ENCODE results near the gene SREK1IP1. TPM values are rescaled to one million over a fixed set of nuclear protein-coding genes. Genes with fewer than 3 reads are reported as not detected.

The SREK1IP1 gene
- total and polyA plus RNA-seq, 9 of the 15 experiments (the other 6 are each of a cell fraction or from before 2014, with no cell fraction given): 6.9 to 45.2 (median 21.7) TPM

GRCh38 chr5:64671678-64672077 is 96.8 kb downstream of the SREK1IP1 start:
- Histone ChIP-seq H3K4me2 (ENCODE audit: insufficient read depth, low read length) (no peak overlapping the region), H3K9ac (ENCODE audit: insufficient read depth in 1 of 2, low read depth in 2 of 2, low read length in 2 of 2) (no peak overlapping the region), H4K20me1 (replicated peaks; ENCODE audit: control insufficient read depth, insufficient read depth, low read length) (no peaks in the 10 kb centered on the region), H2AFZ (ENCODE audit: low read depth, low read length) (no peak overlapping the region), H3K9me3 (replicated peaks; ENCODE audit: control insufficient read depth, insufficient read depth, low read depth, low read length) (no peaks in the 10 kb centered on the region), H3K27me3 (ENCODE audit: control insufficient read depth in 2 of 2, insufficient read depth in 2 of 2, low read length in 2 of 2) (0 out of 5 replicates have a peak, but pooled peaks cover 0 to 3% of the 10 kb centered on the region in 2 experiments), H3K4me3 (no peak overlapping the region), H3K36me3 (ENCODE audit: control insufficient read depth, insufficient read depth, low read length) (no peaks in the 10 kb centered on the region), H3K4me1 (replicated peaks in 1 of 2; ENCODE audit: control insufficient read depth in 2 of 2, insufficient read depth in 2 of 2, low read length in 2 of 2) (no peaks in the 10 kb centered on the region), H3K27ac (ENCODE audit: extremely low read depth, low read depth, low read length) (no peak overlapping the region), H3K79me2 (ENCODE audit: control insufficient read depth, insufficient read depth, low read length) (no peaks in the 10 kb centered on the region), H3K9me1 (ENCODE audit: control insufficient read depth, insufficient read depth, low read length) (no peaks in the 10 kb centered on the region)
- DNase-seq (ENCODE audit: extremely low read depth in 1 of 4, low spot score in 3 of 4): no peak
- WGBS (ENCODE audit: insufficient coverage, low coverage, missing lambda C conversion rate): 0% methylated on average over 3 of the region's 3 CpGs
- in situ Hi-C loops (cut with MboI): no loop called here
- POLR2A ChIA-PET: no interaction called here
- intact Hi-C loops (cut with micrococcal nuclease): no loop called here
- no peak for ATAC-seq
- no peak for FAIRE-seq
- CTCF ChIA-PET (ENCODE audit: low intra/inter-chr PET ratio): no interaction called here
- no TSS peak for BruUV-seq (replicated peaks)
- TF ChIP-seq RERE (CRISPR knock-in tag; IDR thresholded peaks at IDR 0.05; ENCODE audit: borderline replicate concordance): no peak
- TF ChIP-seq PHF8 (IDR thresholded peaks at IDR 0.05; ENCODE audit: borderline replicate concordance, low read length): no peak
- no peak for TF ChIP-seq PTRF (tag; IDR thresholded peaks at IDR 0.05)
- TF ChIP-seq ARHGAP35 (IDR thresholded peaks at IDR 0.05; ENCODE audit: partially characterized antibody): no peak
- TF ChIP-seq SRSF3 (IDR thresholded peaks at IDR 0.05; ENCODE audit: insufficient read depth, low read length): no peak
- TF ChIP-seq ZNF551 (CRISPR knock-in tag; IDR thresholded peaks at IDR 0.05): no peak
- TF ChIP-seq RB1 (IDR thresholded peaks at IDR 0.05; ENCODE audit: low read depth): no peak
- TF ChIP-seq FIP1L1 (IDR thresholded peaks at IDR 0.05; ENCODE audit: low read depth, low read length, poor library complexity, severe bottlenecking): no peak
- TF ChIP-seq PRPF4 (IDR thresholded peaks at IDR 0.05; ENCODE audit: insufficient read depth, low read depth, low read length, poor library complexity, severe bottlenecking): no peak
- no peak for TF ChIP-seq ZNF436 (CRISPR knock-in tag; IDR thresholded peaks at IDR 0.05)
- no peak for TF ChIP-seq ZBTB12 (CRISPR knock-in tag; IDR thresholded peaks at IDR 0.05)
- no peak for TF ChIP-seq CREB3 (tag; conservative IDR thresholded peaks at IDR 0.05; ENCODE audit: low read depth)
- no peak for TF ChIP-seq GABPB1 (CRISPR knock-in tag; IDR thresholded peaks at IDR 0.05)
- TF ChIP-seq SRF (CRISPR knock-in tag; IDR thresholded peaks at IDR 0.05): no peak
- TF ChIP-seq SNIP1 (IDR thresholded peaks at IDR 0.05; ENCODE audit: low read depth): no peak
- TF ChIP-seq ZC3H4 (CRISPR knock-in tag; IDR thresholded peaks at IDR 0.05; ENCODE audit: borderline replicate concordance): no peak
